ENCODE data around the gene MAP1LC3B2. TPM values are rescaled to one million over a fixed set of nuclear protein-coding genes. Genes with fewer than 3 reads are reported as not detected.

The MAP1LC3B2 gene
- total RNA-seq, 2 donors from 2014 or later = not detected

- ATAC-seq (no peak), DNase-seq (no peak)
- Histone ChIP-seq H3K36me3 (replicated peaks in 1 of 2; ENCODE audit: insufficient read depth in 1 of 2, low read depth in 2 of 2) (no peaks in the 10 kb centered on the region), H3K9me3 (no peaks in the 10 kb centered on the region), H3K4me3 (no peak overlapping the region), H3K27me3 (no peaks in the 10 kb centered on the region), H3K27ac (no peak overlapping the region), H3K4me1 (no peaks in the 10 kb centered on the region)
- intact Hi-C loops (cut with DNase I) = no loop called here
- TF ChIP-seq CTCF (IDR thresholded peaks at IDR 0.05) (no peak), POLR2A (IDR thresholded peaks at IDR 0.05) (no peak)
- WGBS, 2 donors = 71 to 87% methylated on average over 12 of the region's 12 CpGs
Measured at GRCh38 chr12:116616536-116617248, 57.5 kb downstream of the MAP1LC3B2 start.

- 71 to 90% methylated on average over 3 of the region's 3 CpGs for WGBS, 2 donors
- no peak for ATAC-seq
Measured at GRCh38 chr12:116619246-116619645, 60.1 kb downstream of the MAP1LC3B2 start.

GRCh38 chr12:116620124-116620491 is 60.9 kb downstream of the MAP1LC3B2 start:
- Histone ChIP-seq H3K9me3 (no peaks in the 10 kb centered on the region), H3K27ac (no peak overlapping the region), H3K27me3 (no peaks in the 10 kb centered on the region), H3K4me3 (no peak overlapping the region), H3K36me3 (replicated peaks in 1 of 2; ENCODE audit: insufficient read depth in 1 of 2, low read depth in 2 of 2) (no peaks in the 10 kb centered on the region), H3K4me1 (no peaks in the 10 kb centered on the region)
- WGBS, 2 donors = 81 to 83% methylated on average over 3 of the region's 3 CpGs
- no peak for TF ChIP-seq POLR2A (IDR thresholded peaks at IDR 0.05)
- intact Hi-C loops (cut with DNase I) = no loop called here
- ATAC-seq = no peak
- DNase-seq = no peak

More at GRCh38 chr12:116619246-116619645, 60.1 kb downstream of the MAP1LC3B2 start:
- no peak for TF ChIP-seq CTCF (IDR thresholded peaks at IDR 0.05)
- no peak for TF ChIP-seq POLR2A (IDR thresholded peaks at IDR 0.05)
- DNase-seq = no peak
- H3K4me3 ChIP-seq = no peak overlapping the region
- H3K27me3 ChIP-seq = no peaks in the 10 kb centered on the region
- no peaks in the 10 kb centered on the region for H3K9me3 ChIP-seq
- H3K4me1 ChIP-seq = no peaks in the 10 kb centered on the region
- intact Hi-C loops (cut with DNase I) = no loop called here
- no peak overlapping the region for H3K27ac ChIP-seq
- no peaks in the 10 kb centered on the region for H3K36me3 ChIP-seq (replicated peaks in 1 of 2; ENCODE audit: insufficient read depth in 1 of 2, low read depth in 2 of 2)

GRCh38 chr12:116620492-116621191 is 61.5 kb downstream of the MAP1LC3B2 start:
- Histone ChIP-seq H3K36me3 (replicated peaks in 1 of 2; ENCODE audit: insufficient read depth in 1 of 2, low read depth in 2 of 2) (no peaks in the 10 kb centered on the region), H3K27ac (no peak overlapping the region), H3K4me1 (no peaks in the 10 kb centered on the region), H3K27me3 (no peaks in the 10 kb centered on the region), H3K9me3 (no peaks in the 10 kb centered on the region), H3K4me3 (no peak overlapping the region)
- 77 to 79% methylated on average over 16 of the region's 16 CpGs for WGBS, 2 donors
- ATAC-seq (no peak), DNase-seq (no peak)
- no peak for TF ChIP-seq POLR2A (IDR thresholded peaks at IDR 0.05)
- no peak for TF ChIP-seq CTCF (IDR thresholded peaks at IDR 0.05)
- intact Hi-C loops (cut with DNase I) = no loop called here

GRCh38 chr12:116621194-116621593 is 62.0 kb downstream of the MAP1LC3B2 start:
- 89 to 97% methylated on average over 3 to 4 of the region's 4 CpGs for WGBS, 2 donors
- intact Hi-C loops (cut with DNase I) = no loop called here

More at GRCh38 chr12:116621194-116621593, 62.0 kb downstream of the MAP1LC3B2 start:
- Histone ChIP-seq H3K9me3 (no peaks in the 10 kb centered on the region), H3K36me3 (replicated peaks in 1 of 2; ENCODE audit: insufficient read depth in 1 of 2, low read depth in 2 of 2) (no peaks in the 10 kb centered on the region), H3K4me3 (no peak overlapping the region), H3K27ac (no peak overlapping the region), H3K27me3 (no peaks in the 10 kb centered on the region), H3K4me1 (no peaks in the 10 kb centered on the region)
- ATAC-seq = no peak
- TF ChIP-seq POLR2A (IDR thresholded peaks at IDR 0.05) = no peak
- TF ChIP-seq CTCF (IDR thresholded peaks at IDR 0.05) = no peak
- no peak for DNase-seq
